CD1c-positive myeloid dendritic cell (primary cell): ENCODE data around the gene RAB20.

Experiments
- DNase-seq: peaks from one replicate; pipeline ENCODE4 v3.0.0-alpha.2; 2016; ENCODE audit errors: extremely low spot score

The RAB20 gene

GRCh38 chr13:110529522-110530311, 31.8 kb downstream of the RAB20 start:
- DNase-seq, result no peak

DNA sequence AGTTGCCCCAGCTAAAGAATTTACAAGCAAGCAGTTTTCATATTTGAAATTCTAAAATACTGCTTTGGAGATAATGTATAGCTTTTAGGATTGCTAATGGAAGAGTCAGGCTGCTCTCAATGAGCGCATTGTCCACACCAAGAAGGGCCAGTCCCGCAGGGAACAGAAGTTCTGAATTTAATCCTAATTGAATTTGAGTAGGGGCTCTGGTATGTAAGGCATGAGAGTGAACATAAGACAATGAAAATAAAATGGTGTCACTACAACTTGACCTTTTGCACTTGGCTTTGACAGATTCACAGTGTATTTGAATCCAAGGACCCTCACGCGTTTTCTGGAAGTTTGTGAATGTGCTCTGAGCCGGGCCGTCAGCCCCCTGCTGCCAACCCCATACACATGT, 32.6 kb downstream of the RAB20 start:
- no peak for DNase-seq

- peak; percentile 83 for DNase-seq
These were observed 33.2 kb downstream of the RAB20 start for GRCh38 chr13:110528371-110528770.

DNA sequence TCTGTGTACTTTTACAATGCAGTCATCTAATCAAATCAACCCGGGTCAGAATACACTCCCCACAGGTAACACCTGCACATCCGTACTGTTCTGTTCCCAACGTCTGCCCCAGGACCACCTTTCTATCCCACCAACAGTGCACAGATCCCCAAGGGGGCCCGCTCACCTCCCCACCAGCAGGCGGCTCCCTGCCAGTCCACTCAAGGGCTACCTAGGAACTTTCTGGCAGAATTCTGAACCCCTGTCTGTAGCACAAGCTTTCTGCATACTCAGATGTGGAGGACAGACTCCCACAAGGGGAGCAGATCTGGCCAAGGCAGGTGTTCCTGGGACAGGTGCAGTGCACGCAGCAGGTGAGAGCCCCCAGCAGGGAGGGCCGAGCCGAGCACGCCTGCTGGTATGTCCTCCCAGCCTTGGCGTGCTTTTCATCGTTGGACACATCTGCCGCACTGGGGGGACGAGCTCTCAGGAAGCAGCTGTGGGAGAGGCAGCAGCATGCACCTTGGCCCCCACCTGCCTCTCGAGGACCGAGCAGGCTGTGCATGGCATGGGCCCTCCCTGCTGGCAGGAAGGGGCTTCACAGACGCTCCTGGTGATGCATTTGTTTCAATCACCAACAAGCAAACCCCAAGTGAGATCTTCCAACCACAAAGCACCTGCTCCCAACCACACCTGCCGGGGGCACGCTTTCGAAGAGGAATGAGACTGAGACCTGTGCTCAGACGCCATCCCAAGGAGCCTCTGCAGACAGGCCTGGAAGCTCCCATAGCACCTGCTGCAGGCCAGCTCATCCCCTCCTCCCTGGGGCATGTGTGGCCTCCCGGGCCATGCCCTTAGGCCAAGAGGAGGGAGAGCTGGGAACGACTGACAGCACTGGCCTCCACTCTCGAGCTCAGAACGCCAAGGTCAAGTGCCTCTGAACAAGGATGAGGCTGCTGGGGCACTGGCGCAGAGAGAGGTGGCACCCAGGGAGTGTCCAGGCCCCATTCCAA, 35.9 kb downstream of the RAB20 start:
- DNase-seq, result no peak

DNA sequence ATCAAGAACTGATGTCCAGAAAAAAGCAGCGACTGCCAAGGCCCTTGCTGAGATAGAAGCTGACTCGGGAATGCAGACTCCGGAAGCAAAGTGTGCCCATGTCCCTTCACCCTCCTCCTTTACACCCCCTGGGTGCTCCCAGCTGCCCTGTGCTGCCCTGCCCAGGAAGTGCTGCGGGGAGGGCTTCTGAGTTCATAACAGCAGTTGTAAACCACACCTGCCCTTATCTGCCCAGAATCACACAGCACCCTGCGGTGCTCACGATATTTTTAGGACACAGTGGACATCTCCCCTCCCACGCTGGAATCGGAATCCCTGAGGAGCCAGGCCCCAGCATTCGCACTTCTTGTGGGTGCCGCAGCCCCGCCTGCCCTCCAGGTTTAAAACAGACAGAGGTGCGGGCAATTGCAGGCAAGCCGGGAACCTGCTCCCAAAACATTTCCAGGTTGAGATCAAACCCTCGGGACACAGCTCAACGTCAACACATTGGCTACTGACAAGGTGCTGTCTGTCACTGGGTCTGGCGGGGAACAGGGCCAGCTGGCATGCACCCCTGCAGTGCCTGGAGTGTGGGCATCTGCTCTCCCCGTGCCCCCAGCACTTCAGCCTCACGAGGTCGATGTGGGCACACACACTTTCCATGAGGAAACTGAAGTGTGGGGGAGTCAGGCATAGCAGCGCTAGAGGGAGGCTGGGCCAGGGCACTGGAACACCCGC, 36.8 kb downstream of the RAB20 start:
- DNase-seq, result no peak

- DNase-seq, result no peak
These were observed 37.5 kb downstream of the RAB20 start for GRCh38 chr13:110523838-110524540.

DNA sequence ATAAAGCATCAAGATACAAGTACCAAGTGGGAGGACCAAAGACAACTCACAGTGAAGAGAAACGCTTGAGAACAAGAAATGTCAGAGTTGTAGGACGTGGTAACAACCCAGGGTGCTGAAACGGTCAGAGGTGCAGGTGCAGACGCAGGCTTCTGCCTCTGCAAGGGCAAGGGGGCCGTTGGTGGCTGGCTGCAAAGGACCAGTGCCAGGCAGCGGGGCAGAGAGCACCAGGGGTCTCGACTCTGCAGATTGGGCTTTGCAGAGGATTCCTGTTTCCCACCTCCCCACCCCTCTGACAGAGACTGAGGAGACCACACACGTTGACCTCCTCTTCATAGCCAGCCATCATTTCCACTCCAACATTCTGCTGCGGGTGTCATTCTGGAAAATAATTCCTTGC, 38.3 kb downstream of the RAB20 start:
- DNase-seq, result no peak

GRCh38 chr13:110522721-110523120, 38.8 kb downstream of the RAB20 start:
- DNase-seq, result no peak

GRCh38 chr13:110521946-110522345, 39.6 kb downstream of the RAB20 start:
- peak; percentile 76 for DNase-seq

- DNase-seq, result no peak
These were observed 40.2 kb downstream of the RAB20 start for GRCh38 chr13:110521296-110521680.

DNA sequence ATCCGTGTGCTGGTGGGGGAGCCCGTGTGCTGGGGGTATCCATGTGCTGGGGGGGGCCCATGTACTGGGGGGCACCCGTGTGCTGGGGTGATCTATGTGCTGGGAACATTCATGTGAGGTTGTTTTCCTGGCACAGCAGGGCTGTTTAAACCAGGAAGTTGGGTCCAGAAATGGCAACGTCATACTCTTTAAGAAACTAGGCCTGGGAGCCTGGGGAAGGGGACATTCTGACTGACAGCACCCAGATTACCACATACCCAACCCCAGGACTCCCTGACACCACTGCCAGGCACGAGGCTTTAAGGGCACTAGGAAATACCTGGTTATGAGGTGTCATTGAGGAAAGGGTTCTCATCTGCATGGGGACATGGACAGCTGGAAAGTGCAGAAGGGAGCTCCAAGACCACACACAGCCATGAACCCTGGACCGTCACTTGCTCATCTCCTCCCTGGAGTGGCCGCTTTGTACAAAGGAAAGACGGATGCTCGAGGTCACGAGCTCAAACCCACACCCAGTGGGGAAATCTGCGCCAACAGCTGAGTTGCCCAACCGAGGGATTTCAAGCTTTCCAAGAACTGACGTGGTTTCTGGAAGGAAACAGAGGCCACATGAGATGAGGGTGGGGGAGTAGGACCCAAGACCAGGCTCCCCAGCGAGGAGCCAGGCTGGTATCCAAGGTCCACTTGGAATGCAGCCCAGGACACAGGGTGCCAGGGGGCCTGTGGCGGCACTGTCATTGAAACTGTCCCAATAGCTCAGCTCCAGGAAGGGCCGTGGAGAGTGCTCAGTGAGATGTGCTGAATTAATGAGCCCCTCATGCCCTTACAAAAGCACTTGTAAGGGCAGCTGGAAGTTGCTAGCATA, 40.9 kb downstream of the RAB20 start:
- peak; percentile 92 for DNase-seq

DNA sequence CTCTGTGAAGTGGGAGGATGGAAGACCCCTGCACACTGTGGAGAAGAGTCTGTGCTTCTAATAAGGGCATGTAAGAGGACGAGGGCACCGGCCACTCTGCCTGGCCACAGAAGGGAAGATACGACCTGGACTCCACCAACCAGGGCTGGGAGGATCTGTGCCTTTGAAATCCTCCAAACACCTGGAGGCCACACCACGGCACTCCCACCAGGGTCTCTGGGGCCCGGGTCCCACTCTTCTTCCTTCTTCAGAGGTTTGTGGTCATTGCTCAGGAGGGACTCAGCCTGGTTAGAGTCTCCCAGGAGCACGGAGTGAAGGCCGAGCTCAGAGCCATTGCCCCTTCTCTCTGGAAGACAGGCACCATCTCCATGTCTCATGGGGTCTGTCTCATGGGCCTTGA, 42.0 kb downstream of the RAB20 start:
- DNase-seq, result no peak

GRCh38 chr13:110519046-110519445, 42.5 kb downstream of the RAB20 start:
- no peak for DNase-seq

- no peak for DNase-seq
These were observed 43.0 kb downstream of the RAB20 start for GRCh38 chr13:110518571-110518970.

DNA sequence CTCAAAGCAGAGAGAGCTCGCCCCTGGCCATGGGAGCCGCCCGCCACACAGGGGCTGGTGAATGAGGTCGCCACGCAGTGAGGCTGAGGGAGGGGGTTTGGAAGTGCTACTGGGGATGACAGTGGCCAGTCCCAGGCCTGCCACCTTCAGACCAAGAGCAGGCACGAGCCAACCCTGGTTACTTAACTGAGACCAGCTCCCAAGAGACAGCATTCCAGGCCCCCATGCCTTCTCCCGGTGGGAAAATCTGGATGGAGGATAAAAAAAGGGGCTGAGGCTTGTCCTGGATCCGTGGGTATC, 43.3 kb downstream of the RAB20 start:
- no peak for DNase-seq

GRCh38 chr13:110517505-110518225, 43.9 kb downstream of the RAB20 start:
- DNase-seq, result no peak

- DNase-seq, result no peak
These were observed 45.0 kb downstream of the RAB20 start for GRCh38 chr13:110516500-110516899.

DNA sequence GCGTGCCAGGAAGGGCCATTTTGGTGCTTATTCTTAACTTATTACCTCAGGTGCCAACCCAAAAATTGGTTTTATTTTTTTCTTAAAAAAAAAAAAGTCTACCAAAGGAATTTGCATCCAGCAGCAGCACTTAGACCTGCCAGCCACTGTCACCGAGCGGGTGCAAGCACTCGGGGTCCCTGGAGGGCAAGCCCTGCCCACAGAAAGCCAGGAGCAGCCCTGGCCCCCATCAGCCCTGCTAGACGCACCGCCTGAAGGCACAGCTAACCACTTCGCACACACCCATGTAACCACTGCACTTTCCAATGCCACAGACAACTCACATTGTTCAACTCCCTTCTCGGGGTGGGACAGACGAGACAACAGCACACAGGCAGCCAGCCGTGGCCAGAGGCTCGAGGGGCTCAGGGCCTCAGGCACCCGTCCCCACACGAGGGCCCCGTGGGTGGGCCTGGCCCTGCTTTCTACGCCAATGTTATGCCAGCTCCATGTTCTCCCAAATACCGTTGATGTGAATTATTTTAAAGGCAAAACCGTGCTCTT, 49.3 kb downstream of the RAB20 start:
- DNase-seq, result no peak

DNA sequence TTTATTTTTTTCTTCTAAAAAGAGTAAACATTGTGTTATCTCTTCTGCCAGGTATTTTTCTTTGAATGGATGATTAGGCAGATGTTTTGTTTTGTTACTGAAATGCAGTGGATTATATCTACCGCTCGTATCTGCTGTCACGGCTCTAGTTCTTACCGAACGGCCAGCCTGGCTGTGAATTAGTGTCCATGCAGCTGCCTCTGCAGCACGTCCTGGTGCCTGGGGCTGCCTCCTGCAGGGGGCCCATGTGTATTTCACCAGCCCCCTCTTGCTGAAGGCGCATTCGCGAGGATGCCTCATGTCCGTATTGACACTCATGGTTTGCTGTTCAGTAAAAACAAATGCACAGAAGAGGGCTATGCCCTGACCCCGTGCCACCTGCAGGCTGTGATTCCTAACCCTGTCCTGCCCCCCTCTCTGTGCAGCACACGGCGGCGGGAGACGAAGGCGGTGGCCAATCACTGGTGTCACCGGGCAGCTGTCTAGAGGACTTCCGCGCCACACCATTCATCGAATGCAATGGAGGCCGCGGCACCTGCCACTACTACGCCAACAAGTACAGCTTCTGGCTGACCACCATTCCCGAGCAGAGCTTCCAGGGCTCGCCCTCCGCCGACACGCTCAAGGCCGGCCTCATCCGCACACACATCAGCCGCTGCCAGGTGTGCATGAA, 49.9 kb downstream of the RAB20 start:
- no peak for DNase-seq
